Stomach (tissue), 9 donors: ENCODE data around the gene RASSF1. TPM values are rescaled to one million over a fixed set of nuclear protein-coding genes. Genes with fewer than 3 reads are reported as not detected.

Experiments used
- DNase-seq, 2 donors: peaks; one replicate each; pipeline versions ENCODE4 v3.0.0 to v3.0.0-alpha.2; 2013 to 2019
- H3K27ac ChIP-seq, 5 donors: fragments of 200-600 bp in 4 of 5; sonication (generic) in 4 of 5; one replicate each; pipeline ENCODE4 v1.5.1; 2013 to 2019; ENCODE audit warnings: mild to moderate bottlenecking in 1 of 5, moderate library complexity in 1 of 5
- H3K27me3 ChIP-seq, 3 donors: fragments of 200-600 bp; sonication (generic); one replicate each; pipeline ENCODE4 v1.5.1; 2017 to 2019; ENCODE audit warnings: mixed run types in 1 of 3
- H3K36me3 ChIP-seq, 4 donors: fragments of 200-600 bp; sonication (generic); 1 replicate in 3 of 4; 2 replicates in 1 of 4; pipeline ENCODE4 v1.5.1; 2016 to 2019
- H3K4me1 ChIP-seq, 4 donors: fragments of 200-600 bp; sonication (generic); one replicate each; pipeline ENCODE4 v1.5.1; 2016 to 2019
- H3K4me3 ChIP-seq, 4 donors: fragments of 200-600 bp; sonication (generic) in 3 of 4; one replicate each; pipeline ENCODE4 v1.5.1; 2016 to 2019; ENCODE audit warnings: mild to moderate bottlenecking in 1 of 4
- H3K9me3 ChIP-seq, 4 donors: fragments of 200-600 bp; sonication (generic); one replicate each; pipeline ENCODE4 v1.5.1; 2016 to 2019
- CTCF ChIP-seq, 7 experiments: fragments of 450-650 bp in 4 of 7; fragments of 200-600 bp in 3 of 7; sonication (generic) in 3 of 7; IDR thresholded peaks; one replicate each; pipeline ENCODE4 v1.5.1; 2016 to 2019; ENCODE audit warnings: antibody characterized with exemption in 7 of 7, control low read depth in 2 of 7, mild to moderate bottlenecking in 1 of 7
- EP300 ChIP-seq: sonication (generic); formaldehyde crosslinking; IDR thresholded peaks from one replicate; pipeline ENCODE4 v1.6.1; 2017; ENCODE audit warnings: antibody characterized with exemption
- POLR2A ChIP-seq, 4 donors: fragments of 450-650 bp; IDR thresholded peaks; one replicate each; pipeline ENCODE4 v1.6.1; 2016; ENCODE audit warnings: antibody characterized with exemption in 4 of 4, control low read depth in 2 of 4, mild to moderate bottlenecking in 1 of 4, moderate library complexity in 1 of 4
- POLR2AphosphoS5 ChIP-seq, 3 donors: sonication (generic); formaldehyde crosslinking; IDR thresholded peaks; one replicate each; pipeline ENCODE4 v1.6.1; 2016; ENCODE audit warnings: antibody characterized with exemption in 3 of 3
- WGBS, 5 donors: extraction: QIAGEN DNeasy Blood & Tissue Kit in 3 of 5; methylation state at CpG; one replicate each; pipeline versions ENCODE4 v1.1.5 to v1.1.7; 2013 to 2018; 5-methylcytosine and 5-hydroxymethylcytosine counted together
- intact Hi-C: fragments of 100-400 bp; cut with DNase I; formaldehyde crosslinking; loops from one replicate; pipeline ENCODE4 v1.15.1; 2023; ENCODE audit warnings: low total_unique reads
- polyA plus RNA-seq, 3 donors: library from polyadenylated mRNA; stranded (reverse); fragments of 200-250 nt; gene quantifications; one replicate each; pipeline ENCODE4 v1.2.3, GENCODE V29; 2013
- total RNA-seq, 5 donors: library from RNA; depleted of rRNA; stranded (reverse); fragments of >200 nt; gene quantifications; one replicate each; pipeline versions ENCODE4 v1.1.0 to v1.2.3, GENCODE V29; 2014 to 2016
- donor health status: healthy with polysubstance abuse.
- donor health status: Bipolar disorder and iron deficiency.
- donor health status: healthy.

Gene RASSF1
- total and polyA plus RNA-seq, 8 donors = 16.5 to 37.3 (median 27.4) TPM

GRCh38 chr3:50353245-50354004 is 12.8 kb upstream of the RASSF1 start:
- peaks cover 35 to 57% (median 52%) of the 10 kb centered on the region in 4 donors for H3K36me3 ChIP-seq
- no peaks in the 10 kb centered on the region for H3K27me3 ChIP-seq
- 67 to 84% (median 83%) methylated on average over 7 to 12 of the region's 12 CpGs for WGBS, 5 donors
- peak overlapping the region in 2 of 5 donors; percentile 23 for H3K27ac ChIP-seq
- no peaks in the 10 kb centered on the region for H3K9me3 ChIP-seq
- H3K4me3 ChIP-seq = no peak overlapping the region
- no peak for DNase-seq
- intact Hi-C loops = no loop called here
- H3K4me1 ChIP-seq = peaks cover 62 to 92% (median 83%) of the 10 kb centered on the region in 4 donors
- TF ChIP-seq CTCF (IDR thresholded peaks at IDR 0.05) = no peak
- TF ChIP-seq POLR2AphosphoS5 (IDR thresholded peaks at IDR 0.05) = no peak
- TF ChIP-seq POLR2A (IDR thresholded peaks at IDR 0.05) = no peak
- TF ChIP-seq EP300 = no peak

GRCh38 chr3:50352781-50353180 is 12.1 kb upstream of the RASSF1 start:
- DNase-seq = no peak
- TF ChIP-seq CTCF (IDR thresholded peaks at IDR 0.05) (no peak), EP300 (no peak), POLR2A (IDR thresholded peaks at IDR 0.05) (no peak), POLR2AphosphoS5 (IDR thresholded peaks at IDR 0.05) (no peak)
- no peaks in the 10 kb centered on the region for H3K27me3 ChIP-seq
- no peaks in the 10 kb centered on the region for H3K9me3 ChIP-seq
- H3K27ac ChIP-seq = peak overlapping the region in 2 of 5 donors; percentile 23
- H3K4me3 ChIP-seq = no peak overlapping the region
- peaks cover 42 to 59% (median 58%) of the 10 kb centered on the region in 4 donors for H3K36me3 ChIP-seq
- H3K4me1 ChIP-seq = peaks cover 55 to 91% (median 79%) of the 10 kb centered on the region in 4 donors
- WGBS, 5 donors = 13 to 36% (median 17%) methylated on average over 2 of the region's 2 CpGs
- intact Hi-C loops = no loop called here

- TF ChIP-seq EP300 (no peak), CTCF (IDR thresholded peaks at IDR 0.05) (no peak), POLR2AphosphoS5 (IDR thresholded peaks at IDR 0.05) (no peak)
- DNase-seq = no peak
- intact Hi-C loops = no loop called here
- Histone ChIP-seq H3K36me3 (peaks cover 41 to 57% (median 52%) of the 10 kb centered on the region in 4 donors), H3K9me3 (no peaks in the 10 kb centered on the region), H3K4me1 (peaks cover 40 to 91% (median 76%) of the 10 kb centered on the region in 4 donors), H3K4me3 (peak overlapping the region; percentile 59 to 77 (median 70)), H3K27ac (peak overlapping the region; percentile 90 to 97 (median 92)), H3K27me3 (no peaks in the 10 kb centered on the region)
- WGBS, 5 donors = 20 to 46% (median 23%) methylated on average over 11 of the region's 11 CpGs
Observed at GRCh38 chr3:50351323-50351697, 10.7 kb upstream of the RASSF1 start.

- Histone ChIP-seq H3K4me3 (peak within 1 kb of the TSS; percentile 59 to 77 (median 70)), H3K9me3 (no peaks in the 10 kb centered on the region), H3K4me1 (peaks cover 38 to 91% (median 76%) of the 10 kb centered on the region in 4 donors), H3K27me3 (no peaks in the 10 kb centered on the region), H3K36me3 (peaks cover 38 to 52% (median 46%) of the 10 kb centered on the region in 4 donors), H3K27ac (peak within 1 kb of the TSS; percentile 90 to 97 (median 92))
- 0 to 1% (median 1%) methylated on average over 26 to 64 of the region's 64 CpGs for WGBS, 5 donors
- TF ChIP-seq POLR2AphosphoS5 (IDR thresholded peaks at IDR 0.05) = peak; percentile 61 to 97 (median 97)
- no peak for TF ChIP-seq EP300
- peak in 1 of 7 experiments; percentile 6 for TF ChIP-seq CTCF (IDR thresholded peaks at IDR 0.05)
- TF ChIP-seq POLR2A (IDR thresholded peaks at IDR 0.05) = peak in 2 of 4 donors; percentile 65 to 76
- intact Hi-C loops = no loop called here
- peak; percentile 98 for DNase-seq
Observed at GRCh38 chr3:50350527-50351322, 10.1 kb upstream of the RASSF1 start, which contains the start of the genes CYB561D2 and NPRL2. TSS of gene CYB561D2 (plus strand) at chr3:50350862. CDS start at chr3:50351434, 572 bp downstream. TSS of gene NPRL2 (minus strand) at chr3:50350775. CDS start at chr3:50350652, 123 bp downstream.
